ENCODE measurements around the gene WNT5A. TPM values are rescaled to one million over a fixed set of nuclear protein-coding genes. Genes with fewer than 3 reads are reported as not detected.
A peak's percentile ranks its signal among the peaks of the same experiment; 100 is the strongest.

The WNT5A gene
- total RNA-seq, 1 experiment from 2014 or later: 1.1 TPM

GRCh38 chr3:55521738-55522421 lies 34.8 kb upstream of the WNT5A start:
- H3K4ac ChIP-seq (ENCODE audit: low read depth, low read length): no peak overlapping the region

More at GRCh38 chr3:55521738-55522421, 34.8 kb upstream of the WNT5A start:
- no peak overlapping the region for H3K18ac ChIP-seq (ENCODE audit: insufficient read length, low read depth, low read length)
- no peak overlapping the region for H4K8ac ChIP-seq (replicated peaks; ENCODE audit: insufficient read length, low read depth, low read length)
- H3K23ac ChIP-seq (ENCODE audit: insufficient read length, low read depth, low read length): no peak overlapping the region
- no peak overlapping the region for H4K5ac ChIP-seq (ENCODE audit: insufficient read length, low read depth, low read length)
- H2BK5ac ChIP-seq (ENCODE audit: insufficient read length, low read length): no peak overlapping the region
- no peaks in the 10 kb centered on the region for H3K27me3 ChIP-seq (ENCODE audit: insufficient read depth, low read length)
- no peak overlapping the region for H2BK12ac ChIP-seq (ENCODE audit: insufficient read length, low read depth, low read length)
- no peak overlapping the region for H3K56ac ChIP-seq (ENCODE audit: insufficient read length, low read depth, low read length)
- H3K4me1 ChIP-seq (ENCODE audit: insufficient read depth, low read length): peaks cover 14% of the 10 kb centered on the region
- no peaks in the 10 kb centered on the region; a peak in 1 of 7 replicates for H3K36me3 Mint-ChIP-seq (ENCODE audit: insufficient read depth in 1 of 3, low read depth in 3 of 3)
- H4K91ac ChIP-seq (ENCODE audit: insufficient read length, low read depth, low read length): no peak overlapping the region
- H2BK20ac ChIP-seq (ENCODE audit: low read depth, low read length, poor library complexity, severe bottlenecking): no peak overlapping the region
- no peak for TF ChIP-seq CTCF (conservative IDR thresholded peaks at IDR 0.05)
- H3K14ac ChIP-seq (ENCODE audit: insufficient read depth, low read length): peak overlapping the region; percentile 54; the same call in 1 of the 2 replicates
- H3K4me2 ChIP-seq (ENCODE audit: insufficient read depth, insufficient read length, low read length): no peak overlapping the region
- H2AK5ac ChIP-seq (ENCODE audit: insufficient read length, low read length): no peak overlapping the region
- H3K79me2 ChIP-seq (ENCODE audit: insufficient read depth, low read length): no peaks in the 10 kb centered on the region
- H3K9me3 Mint-ChIP-seq: no peaks in the 10 kb centered on the region
- no peak overlapping the region for H2AFZ ChIP-seq (ENCODE audit: low read length)
- H3T11ph ChIP-seq (ENCODE audit: low read length): no peak overlapping the region
- no peaks in the 10 kb centered on the region for H3K79me1 ChIP-seq (ENCODE audit: insufficient read depth, low read depth, low read length, poor library complexity, severe bottlenecking)
- H3K9ac ChIP-seq (ENCODE audit: extremely low read depth, insufficient read length, low read length): no peak overlapping the region
- H3K27ac ChIP-seq (ENCODE audit: insufficient read length, low read depth, low read length): no peak overlapping the region
- H3K27me3 Mint-ChIP-seq (ENCODE audit: low read depth): no peaks in the 10 kb centered on the region; the same call in 1 of the 2 replicates
- no peaks in the 10 kb centered on the region for H3K9me3 ChIP-seq (ENCODE audit: control insufficient read depth, low read depth, low read length)
- peak overlapping the region; percentile 79 to 93 (median 85); a peak in 5 of 7 replicates for H3K27ac Mint-ChIP-seq
- H2BK15ac ChIP-seq (ENCODE audit: low read depth, low read length): no peak overlapping the region
- no peak for DNase-seq
- H3K23me2 ChIP-seq (ENCODE audit: insufficient read length, low read depth, low read length, poor library complexity, severe bottlenecking): no peaks in the 10 kb centered on the region
- peaks cover 37 to 44% of the 10 kb centered on the region in 2 experiments for H3K4me1 Mint-ChIP-seq
- no peaks in the 10 kb centered on the region for H4K20me1 ChIP-seq (ENCODE audit: control insufficient read depth, insufficient read depth, insufficient read length)
- WGBS (ENCODE audit: extremely low coverage, insufficient read length, low lambda C conversion rate): no CpG with 5 or more reads among the region's 6 CpGs
- no peak overlapping the region for H2BK120ac ChIP-seq (ENCODE audit: low read depth, low read length, poor library complexity, severe bottlenecking)
- peak overlapping the region in 1 of 2 experiments; percentile 32; a peak in 1 of 5 replicates for H3K4me3 Mint-ChIP-seq

Data from H9 (cell line).